ENCODE data around the gene FCER1G.

FCER1G gene

DNA sequence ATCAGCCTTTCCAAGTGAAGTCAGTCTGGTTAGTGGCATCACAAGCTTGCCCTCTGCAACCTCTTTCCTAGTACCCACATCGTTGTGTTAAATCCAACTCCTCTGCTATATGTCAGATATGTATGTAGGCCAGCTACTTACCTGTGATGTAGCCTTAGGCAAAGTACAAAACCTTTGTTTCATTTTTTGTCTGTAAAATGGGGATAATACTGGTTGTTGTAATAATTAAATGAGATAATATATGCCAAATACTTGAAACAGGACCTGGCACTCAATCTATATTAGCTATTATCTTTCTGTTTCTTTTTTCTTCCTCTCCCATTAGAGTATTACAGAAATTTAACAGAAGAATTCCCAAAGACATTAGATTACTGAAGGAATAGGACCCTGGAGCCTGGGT, 44.7 kb downstream of the FCER1G start:
- TF ChIP-seq, protein P1, sequence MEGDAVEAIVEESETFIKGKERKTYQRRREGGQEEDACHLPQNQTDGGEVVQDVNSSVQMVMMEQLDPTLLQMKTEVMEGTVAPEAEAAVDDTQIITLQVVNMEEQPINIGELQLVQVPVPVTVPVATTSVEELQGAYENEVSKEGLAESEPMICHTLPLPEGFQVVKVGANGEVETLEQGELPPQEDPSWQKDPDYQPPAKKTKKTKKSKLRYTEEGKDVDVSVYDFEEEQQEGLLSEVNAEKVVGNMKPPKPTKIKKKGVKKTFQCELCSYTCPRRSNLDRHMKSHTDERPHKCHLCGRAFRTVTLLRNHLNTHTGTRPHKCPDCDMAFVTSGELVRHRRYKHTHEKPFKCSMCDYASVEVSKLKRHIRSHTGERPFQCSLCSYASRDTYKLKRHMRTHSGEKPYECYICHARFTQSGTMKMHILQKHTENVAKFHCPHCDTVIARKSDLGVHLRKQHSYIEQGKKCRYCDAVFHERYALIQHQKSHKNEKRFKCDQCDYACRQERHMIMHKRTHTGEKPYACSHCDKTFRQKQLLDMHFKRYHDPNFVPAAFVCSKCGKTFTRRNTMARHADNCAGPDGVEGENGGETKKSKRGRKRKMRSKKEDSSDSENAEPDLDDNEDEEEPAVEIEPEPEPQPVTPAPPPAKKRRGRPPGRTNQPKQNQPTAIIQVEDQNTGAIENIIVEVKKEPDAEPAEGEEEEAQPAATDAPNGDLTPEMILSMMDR (IDR thresholded peaks at IDR 0.05; ENCODE audit: insufficient read depth, low read length, poor library complexity, severe bottlenecking), result no peak
- H3K36me3 ChIP-seq (ENCODE audit: control insufficient read depth, insufficient read depth, low read length), result no peaks in the 10 kb centered on the region
- DNase-seq (ENCODE audit: extremely low read depth, insufficient read length), result no peak
- H3K4me3 ChIP-seq (replicated peaks; ENCODE audit: low read depth, low read length), result no peak overlapping the region
- peaks cover 2% of the 10 kb centered on the region for H3K27me3 ChIP-seq (replicated peaks; ENCODE audit: control insufficient read depth, insufficient read depth, low read length)

DNA sequence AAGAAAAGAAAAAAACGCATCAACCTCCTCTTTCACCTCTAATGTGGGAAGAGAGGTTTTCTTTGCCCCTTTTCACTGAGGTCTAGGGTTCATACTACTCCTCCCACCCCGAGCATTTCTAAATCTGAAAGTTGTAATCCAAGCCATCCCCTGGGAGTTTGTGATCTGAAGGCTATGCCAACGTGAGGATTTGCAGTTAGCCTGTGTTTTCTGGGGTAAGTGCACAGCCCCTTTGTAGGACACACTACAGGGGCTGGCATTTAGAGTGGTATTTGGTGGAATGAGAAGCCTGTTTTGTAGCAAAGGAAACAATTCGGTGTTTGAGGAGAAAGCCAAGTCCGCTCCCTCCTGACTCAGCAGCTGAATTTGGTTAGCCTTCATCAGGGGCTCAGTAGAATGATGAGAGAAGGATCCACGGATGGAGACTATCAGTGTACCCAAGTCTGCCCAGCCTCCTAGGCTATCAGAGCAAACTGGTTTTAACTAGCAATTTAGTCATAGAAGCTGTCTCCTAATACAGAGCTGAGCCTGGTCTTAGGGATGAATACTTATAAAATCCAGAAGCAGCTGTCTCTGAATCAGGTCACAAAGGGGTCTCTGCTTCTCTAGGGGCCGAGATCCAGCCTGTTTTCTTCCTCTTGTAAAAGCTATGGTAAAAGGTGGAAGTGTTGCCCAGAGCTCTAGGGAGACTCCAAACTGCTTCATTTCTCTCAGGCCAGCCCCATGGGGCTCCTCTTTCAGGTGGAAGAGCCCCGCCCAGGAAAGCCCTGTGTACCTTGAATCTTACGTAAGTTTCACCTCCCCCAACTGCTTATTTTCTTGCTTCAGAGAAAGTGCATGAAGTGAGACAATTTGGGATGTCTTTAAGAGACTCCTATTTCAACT, 45.5 kb downstream of the FCER1G start:
- Histone ChIP-seq H3K27me3 (replicated peaks; ENCODE audit: control insufficient read depth, insufficient read depth, low read length) (peaks cover 2% of the 10 kb centered on the region), H3K4me3 (replicated peaks; ENCODE audit: low read depth, low read length) (no peak overlapping the region), H3K36me3 (ENCODE audit: control insufficient read depth, insufficient read depth, low read length) (no peaks in the 10 kb centered on the region)
- TF ChIP-seq, protein P1 (IDR thresholded peaks at IDR 0.05; ENCODE audit: insufficient read depth, low read length, poor library complexity, severe bottlenecking), result no peak
- DNase-seq (ENCODE audit: extremely low read depth, insufficient read length), result peak; percentile 18

DNA sequence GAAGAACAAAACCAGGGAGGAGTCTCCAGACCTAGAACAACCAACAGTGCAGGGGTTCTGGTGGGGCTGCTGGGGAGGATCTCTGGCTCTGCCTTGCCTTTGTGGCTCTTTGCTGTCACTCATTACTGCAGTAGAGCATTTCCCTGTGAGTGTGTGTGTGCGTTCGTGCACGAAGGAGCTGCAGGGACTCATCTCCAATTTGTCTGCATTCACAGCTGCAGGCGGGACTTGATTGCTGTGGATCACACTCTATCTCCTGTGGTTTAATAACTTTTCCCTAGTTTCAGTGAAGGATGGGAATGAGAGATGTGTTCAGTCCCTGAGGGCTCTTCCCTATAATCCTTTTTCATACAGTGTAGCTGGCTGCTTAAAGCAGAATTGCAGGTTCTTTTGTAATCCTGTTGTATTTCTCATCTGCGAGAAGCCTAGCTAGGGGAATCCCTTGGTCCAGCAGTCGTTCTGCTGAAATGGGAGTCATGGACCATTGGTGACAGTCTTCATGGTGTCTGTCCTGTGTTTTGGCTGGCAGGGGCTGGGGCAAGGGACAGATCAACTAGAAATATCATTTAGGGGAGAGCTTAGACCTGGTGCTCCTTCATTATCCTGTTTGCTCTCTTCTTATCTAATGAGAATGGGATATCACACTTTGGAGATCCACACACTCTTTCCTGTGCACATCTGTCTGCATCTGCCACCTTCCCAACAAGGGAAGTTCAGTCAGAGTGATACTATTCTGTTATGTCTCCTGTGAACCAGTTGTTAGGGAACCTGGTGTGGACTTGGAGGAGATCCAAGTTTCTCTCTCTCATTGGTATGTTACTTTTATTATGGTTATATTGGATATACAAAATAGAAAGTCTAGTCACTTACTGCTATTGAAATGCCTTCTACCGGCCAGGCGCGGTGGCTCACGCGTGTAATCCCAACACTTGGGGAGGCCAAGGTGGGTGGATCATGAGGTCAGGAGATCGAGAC, 46.5 kb downstream of the FCER1G start:
- Histone ChIP-seq H3K4me3 (replicated peaks; ENCODE audit: low read depth, low read length) (no peak overlapping the region), H3K36me3 (ENCODE audit: control insufficient read depth, insufficient read depth, low read length) (no peaks in the 10 kb centered on the region), H3K27me3 (replicated peaks; ENCODE audit: control insufficient read depth, insufficient read depth, low read length) (peaks cover 2% of the 10 kb centered on the region)
- DNase-seq (ENCODE audit: extremely low read depth, insufficient read length), result no peak
- TF ChIP-seq, protein P1 (IDR thresholded peaks at IDR 0.05; ENCODE audit: insufficient read depth, low read length, poor library complexity, severe bottlenecking), result no peak

DNA sequence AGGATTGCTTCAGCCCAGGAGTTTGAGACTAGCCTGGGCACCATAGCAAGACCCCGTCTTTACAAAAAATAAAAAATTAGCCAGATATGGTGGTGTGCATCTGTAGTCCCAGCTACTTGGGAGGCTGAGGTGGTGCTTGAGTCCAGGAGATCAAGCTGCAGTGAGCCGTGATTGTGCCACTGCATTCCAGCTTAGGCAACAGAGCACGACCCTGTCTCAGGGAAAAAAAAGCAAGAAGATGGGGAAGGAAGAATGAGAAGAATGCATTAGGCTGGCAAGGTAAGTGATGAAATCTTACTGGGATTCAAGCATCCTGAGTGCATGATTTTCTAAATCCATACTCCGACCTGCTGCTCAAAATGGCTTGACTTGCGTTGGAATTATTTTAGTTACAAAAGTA, 50.2 kb downstream of the FCER1G start:
- DNase-seq (ENCODE audit: extremely low read depth, insufficient read length), result no peak
- no peaks in the 10 kb centered on the region for H3K36me3 ChIP-seq (ENCODE audit: control insufficient read depth, insufficient read depth, low read length)
- H3K4me3 ChIP-seq (replicated peaks; ENCODE audit: low read depth, low read length), result no peak overlapping the region
- TF ChIP-seq, protein P1 (IDR thresholded peaks at IDR 0.05; ENCODE audit: insufficient read depth, low read length, poor library complexity, severe bottlenecking), result no peak
- H3K27me3 ChIP-seq (replicated peaks; ENCODE audit: control insufficient read depth, insufficient read depth, low read length), result peaks cover 2% of the 10 kb centered on the region; the same call in 1 of the 2 replicates

DNA sequence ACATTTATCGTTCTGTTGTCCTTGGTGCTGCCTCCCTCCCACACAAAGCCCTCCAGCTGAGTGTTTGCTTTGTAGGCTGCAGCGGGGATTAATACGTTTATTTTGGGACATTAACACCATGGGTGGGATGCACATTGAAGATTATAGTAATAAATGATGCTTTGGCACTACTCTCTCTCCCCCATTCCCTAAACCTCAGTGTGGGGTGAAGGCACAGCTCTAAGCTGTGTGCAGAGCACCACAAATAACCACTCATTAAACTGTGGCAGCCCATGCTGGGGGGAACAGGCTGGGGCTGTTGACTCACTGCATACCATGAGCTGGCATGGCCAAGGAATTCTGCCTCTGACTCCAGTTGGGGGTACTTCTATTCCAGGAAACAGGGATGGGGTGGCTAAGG, 51.1 kb downstream of the FCER1G start:
- TF ChIP-seq, protein P1 (IDR thresholded peaks at IDR 0.05; ENCODE audit: insufficient read depth, low read length, poor library complexity, severe bottlenecking), result no peak
- H3K27me3 ChIP-seq (replicated peaks; ENCODE audit: control insufficient read depth, insufficient read depth, low read length), result no peaks in the 10 kb centered on the region
- DNase-seq (ENCODE audit: extremely low read depth, insufficient read length), result no peak
- no peaks in the 10 kb centered on the region for H3K36me3 ChIP-seq (ENCODE audit: control insufficient read depth, insufficient read depth, low read length)
- no peak overlapping the region for H3K4me3 ChIP-seq (replicated peaks; ENCODE audit: low read depth, low read length)

Data from GM06990 (cell line).